HepG2 (cell line): ENCODE measurements around the gene ZNF500. TPM values are rescaled to one million over a fixed set of nuclear protein-coding genes. Genes with fewer than 3 reads are reported as not detected.

Source experiments
- ADNP ChIP-seq: sonication (generic); formaldehyde crosslinking; IDR thresholded peaks from 2 replicates; pipeline ENCODE4 v1.4.0; 2020; ENCODE audit warnings: missing genetic modification reagents
- ATRX ChIP-seq: sonication (generic); formaldehyde crosslinking; IDR thresholded peaks from 2 replicates; pipeline ENCODE4 v1.4.0; 2020; ENCODE audit warnings: missing genetic modification reagents, borderline replicate concordance
- HOXA7 ChIP-seq: sonication (generic); formaldehyde crosslinking; IDR thresholded peaks from 2 replicates; pipeline ENCODE4 v1.8.1; 2022; ENCODE audit warnings: mild to moderate bottlenecking, missing genetic modification reagents, moderate library complexity
- ISL2 ChIP-seq: sonication (generic); formaldehyde crosslinking; IDR thresholded peaks from 2 replicates; pipeline ENCODE4 v1.5.0; 2020; ENCODE audit warnings: missing genetic modification reagents
- KAT2B ChIP-seq: fragments of 150-350 bp; IDR thresholded peaks from 2 replicates; pipeline ENCODE4 v1.6.1; 2014; ENCODE audit warnings: low read depth, low read length, borderline replicate concordance
- KDM2A ChIP-seq: sonication (generic); formaldehyde crosslinking; IDR thresholded peaks from 2 replicates; pipeline ENCODE4 v1.4.0; 2020; ENCODE audit warnings: low read depth, missing genetic modification reagents, borderline replicate concordance
- SRY ChIP-seq: sonication (generic); formaldehyde crosslinking; IDR thresholded peaks from 2 replicates; pipeline ENCODE4 v1.8.0; 2022; ENCODE audit warnings: mild to moderate bottlenecking, missing genetic modification reagents
- USF2 ChIP-seq, 2 experiments: sonication (generic) in 1 of 2; formaldehyde crosslinking in 1 of 2; IDR thresholded peaks; 2 replicates each; pipeline versions ENCODE4 v1.5.1 to v1.6.1; 2011 to 2020; ENCODE audit warnings: borderline replicate concordance in 1 of 2, low read depth in 1 of 2, low read length in 1 of 2, mild to moderate bottlenecking in 1 of 2, missing genetic modification reagents in 1 of 2, moderate library complexity in 1 of 2
- ZFP36L2 ChIP-seq: sonication (generic); formaldehyde crosslinking; IDR thresholded peaks from 2 replicates; pipeline ENCODE4 v1.4.0; 2020; ENCODE audit warnings: missing genetic modification reagents
- ZNF280D ChIP-seq: sonication (generic); formaldehyde crosslinking; IDR thresholded peaks from 2 replicates; pipeline ENCODE4 v1.5.1; 2020; ENCODE audit warnings: mild to moderate bottlenecking, missing genetic modification reagents
- ZNF282 ChIP-seq: fragments of 450-650 bp; IDR thresholded peaks from 2 replicates; pipeline ENCODE4 v1.6.1; 2018; ENCODE audit not compliant: partially characterized antibody
- ZNF350 ChIP-seq: sonication (generic); formaldehyde crosslinking; IDR thresholded peaks from 2 replicates; pipeline ENCODE4 v1.4.0; 2020; ENCODE audit warnings: mild to moderate bottlenecking, low read depth, missing genetic modification reagents, borderline replicate concordance
- ZNF552 ChIP-seq: sonication (generic); formaldehyde crosslinking; IDR thresholded peaks from 2 replicates; pipeline ENCODE4 v1.9.0; 2022; ENCODE audit warnings: missing genetic modification reagents, mild to moderate bottlenecking, borderline replicate concordance
- ZNF703 ChIP-seq: sonication (generic); formaldehyde crosslinking; IDR thresholded peaks from 2 replicates; pipeline ENCODE4 v1.5.1; 2020; ENCODE audit warnings: missing genetic modification reagents, mild to moderate bottlenecking, moderate library complexity, borderline replicate concordance
- polyA plus RNA-seq, 8 experiments: library from polyadenylated mRNA; depleted of rRNA in 3 of 8; stranded (reverse) in 7 of 8; unstranded in 1 of 8; fragments of >200 nt; fragmentation: Illumina TruSeq in 4 of 8; extraction: Trizol in 4 of 8; gene quantifications; 2 replicates each; pipeline versions ENCODE4 v1.2.1 to v1.2.3, GENCODE V29; 2011 to 2016; ENCODE audit warnings: low read depth in 4 of 8, missing spikeins in 1 of 8, mixed read lengths in 1 of 8; ENCODE audit not compliant: insufficient read depth in 1 of 8
- total RNA-seq, 5 experiments: library from RNA; depleted of rRNA; stranded (reverse); fragments of >200 nt; fragmentation: Illumina TruSeq; extraction: Trizol; gene quantifications; 2 replicates each; pipeline ENCODE4 v1.2.3, GENCODE V29; 2016; ENCODE audit warnings: low read depth in 1 of 5
- TF ChIP-seq, protein P1 (sequence below): sonication (generic); formaldehyde crosslinking; IDR thresholded peaks from 2 replicates; pipeline ENCODE4 v1.5.0; 2020; ENCODE audit warnings: mild to moderate bottlenecking, missing genetic modification reagents
- TF ChIP-seq, protein P2 (sequence below): sonication (generic); formaldehyde crosslinking; IDR thresholded peaks from 2 replicates; pipeline ENCODE4 v1.4.0; 2020; ENCODE audit warnings: missing genetic modification reagents

ZNF500 gene
- total and polyA plus RNA-seq, 2 of the 13 experiments (the other 11 are each of a cell fraction or from before 2014, with no cell fraction given): 6.1 to 12.2 TPM

GRCh38 chr16:4788489-4788889, 21.5 kb upstream of the ZNF500 start (continued):
- TF ChIP-seq, protein P1, sequence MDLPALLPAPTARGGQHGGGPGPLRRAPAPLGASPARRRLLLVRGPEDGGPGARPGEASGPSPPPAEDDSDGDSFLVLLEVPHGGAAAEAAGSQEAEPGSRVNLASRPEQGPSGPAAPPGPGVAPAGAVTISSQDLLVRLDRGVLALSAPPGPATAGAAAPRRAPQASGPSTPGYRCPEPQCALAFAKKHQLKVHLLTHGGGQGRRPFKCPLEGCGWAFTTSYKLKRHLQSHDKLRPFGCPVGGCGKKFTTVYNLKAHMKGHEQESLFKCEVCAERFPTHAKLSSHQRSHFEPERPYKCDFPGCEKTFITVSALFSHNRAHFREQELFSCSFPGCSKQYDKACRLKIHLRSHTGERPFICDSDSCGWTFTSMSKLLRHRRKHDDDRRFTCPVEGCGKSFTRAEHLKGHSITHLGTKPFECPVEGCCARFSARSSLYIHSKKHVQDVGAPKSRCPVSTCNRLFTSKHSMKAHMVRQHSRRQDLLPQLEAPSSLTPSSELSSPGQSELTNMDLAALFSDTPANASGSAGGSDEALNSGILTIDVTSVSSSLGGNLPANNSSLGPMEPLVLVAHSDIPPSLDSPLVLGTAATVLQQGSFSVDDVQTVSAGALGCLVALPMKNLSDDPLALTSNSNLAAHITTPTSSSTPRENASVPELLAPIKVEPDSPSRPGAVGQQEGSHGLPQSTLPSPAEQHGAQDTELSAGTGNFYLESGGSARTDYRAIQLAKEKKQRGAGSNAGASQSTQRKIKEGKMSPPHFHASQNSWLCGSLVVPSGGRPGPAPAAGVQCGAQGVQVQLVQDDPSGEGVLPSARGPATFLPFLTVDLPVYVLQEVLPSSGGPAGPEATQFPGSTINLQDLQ: no peak
- TF ChIP-seq, protein P2, sequence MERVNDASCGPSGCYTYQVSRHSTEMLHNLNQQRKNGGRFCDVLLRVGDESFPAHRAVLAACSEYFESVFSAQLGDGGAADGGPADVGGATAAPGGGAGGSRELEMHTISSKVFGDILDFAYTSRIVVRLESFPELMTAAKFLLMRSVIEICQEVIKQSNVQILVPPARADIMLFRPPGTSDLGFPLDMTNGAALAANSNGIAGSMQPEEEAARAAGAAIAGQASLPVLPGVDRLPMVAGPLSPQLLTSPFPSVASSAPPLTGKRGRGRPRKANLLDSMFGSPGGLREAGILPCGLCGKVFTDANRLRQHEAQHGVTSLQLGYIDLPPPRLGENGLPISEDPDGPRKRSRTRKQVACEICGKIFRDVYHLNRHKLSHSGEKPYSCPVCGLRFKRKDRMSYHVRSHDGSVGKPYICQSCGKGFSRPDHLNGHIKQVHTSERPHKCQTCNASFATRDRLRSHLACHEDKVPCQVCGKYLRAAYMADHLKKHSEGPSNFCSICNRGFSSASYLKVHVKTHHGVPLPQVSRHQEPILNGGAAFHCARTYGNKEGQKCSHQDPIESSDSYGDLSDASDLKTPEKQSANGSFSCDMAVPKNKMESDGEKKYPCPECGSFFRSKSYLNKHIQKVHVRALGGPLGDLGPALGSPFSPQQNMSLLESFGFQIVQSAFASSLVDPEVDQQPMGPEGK (CRISPR knock-in tag): no peak
- TF ChIP-seq KAT2B: no peak
- TF ChIP-seq ZNF280D: no peak
- no peak for TF ChIP-seq USF2 (IDR thresholded peaks at IDR 0.05; ENCODE audit: low read depth, low read length)
- TF ChIP-seq USF2 (CRISPR knock-in tag; IDR thresholded peaks at IDR 0.05; ENCODE audit: borderline replicate concordance): no peak
- TF ChIP-seq SRY: no peak
- no peak for TF ChIP-seq ZNF282
- TF ChIP-seq KDM2A (CRISPR knock-in tag): no peak
- TF ChIP-seq ZNF703 (CRISPR knock-in tag): no peak
- TF ChIP-seq ATRX (CRISPR knock-in tag): no peak
- no peak for TF ChIP-seq HOXA7 (CRISPR knock-in tag)
- TF ChIP-seq ADNP (CRISPR knock-in tag): no peak
- no peak for TF ChIP-seq ZFP36L2 (CRISPR knock-in tag)
- 0 out of 2 replicates have a peak, but pooled peaks have one; percentile 17 for TF ChIP-seq ZNF350
- no peak for TF ChIP-seq ZNF552 (CRISPR knock-in tag)
- 0 out of 2 replicates have a peak, but pooled peaks have one; percentile 12 for TF ChIP-seq ISL2
